ENCODE results near the gene ELL3. TPM values are rescaled to one million over a fixed set of nuclear protein-coding genes. Genes with fewer than 3 reads are reported as not detected.

The ELL3 gene
- total and polyA plus RNA-seq, 10 of the 15 experiments (the other 5 are each of a cell fraction or from before 2014, with no cell fraction given) = 12.9 to 30.3 (median 20.2) TPM

GRCh38 chr15:43723151-43723550 lies 53.6 kb downstream of the ELL3 start:
- in situ Hi-C loops (cut with MboI) = no loop called here
- intact Hi-C loops (cut with micrococcal nuclease; ENCODE audit: unreplicated experiment) = no loop called here
- ChIA-PET RAD21 (ENCODE audit: unreplicated experiment) (interaction anchor here (0.6 kb wide), 1 partner anchor 270 kb away, joined by 6 read pairs; no protein-coding TSS in a partner anchor), POLR2A (interaction anchor here (0.6 kb wide), 1 partner anchor 170 kb away, joined by 3 read pairs; no protein-coding TSS in a partner anchor), CTCF (interaction anchor here (0.8 to 1.4 kb wide), 2 partner anchors 9 to 12 kb away, joined by 3 to 5 read pairs; no protein-coding TSS in a partner anchor), SMC1A (ENCODE audit: uncharacterized antibody, unreplicated experiment) (interaction anchor here (0.8 to 0.9 kb wide), 2 partner anchors 21 to 30 kb away, joined by 3 read pairs; no protein-coding TSS in a partner anchor)
- FAIRE-seq (no peak), DNase-seq (ENCODE audit: low read depth, low spot score) (no peak), ATAC-seq (no peak)
- no peak overlapping the region for H3K4me2 ChIP-seq (ENCODE audit: control insufficient read depth, insufficient read depth)
- H3K79me2 ChIP-seq (ENCODE audit: control insufficient read depth, insufficient read depth, low read length) = no peaks in the 10 kb centered on the region
- no peaks in the 10 kb centered on the region for H3K27me3 ChIP-seq (replicated peaks in 1 of 2; ENCODE audit: control insufficient read depth in 2 of 2, insufficient read depth in 2 of 2, low read length in 1 of 2)
- no peak overlapping the region for H3K4me3 ChIP-seq
- no peak overlapping the region for H2AFZ ChIP-seq (ENCODE audit: control insufficient read depth, low read depth, low read length)
- TF ChIP-seq CBFB (IDR thresholded peaks at IDR 0.05; ENCODE audit: low read depth) (no peak), NR2F1 (conservative IDR thresholded peaks at IDR 0.05) (no peak), PRDM15 (CRISPR knock-in tag; IDR thresholded peaks at IDR 0.05) (no peak)
- 45% methylated on average over 4 of the region's 4 CpGs for WGBS (ENCODE audit: insufficient coverage, insufficient replicate concordance, low lambda C conversion rate, missing lambda C conversion rate)
- H3K27ac ChIP-seq (ENCODE audit: control insufficient read depth, insufficient read depth) = no peak overlapping the region
- no peaks in the 10 kb centered on the region for H4K20me1 ChIP-seq (ENCODE audit: control insufficient read depth, insufficient read depth)
- no peaks in the 10 kb centered on the region for H3K36me3 ChIP-seq (ENCODE audit: control insufficient read depth in 2 of 2, insufficient read depth in 2 of 2, low read length in 1 of 2)
- no peaks in the 10 kb centered on the region for H3K9me3 ChIP-seq (replicated peaks; ENCODE audit: control insufficient read depth, insufficient read depth, low read length)
- no peak overlapping the region for H3K9ac ChIP-seq (ENCODE audit: control insufficient read depth, insufficient read depth, low read length)
- BruUV-seq (replicated peaks) = no TSS peak
- no peaks in the 10 kb centered on the region for H3K4me1 ChIP-seq (ENCODE audit: control insufficient read depth, insufficient read depth, low read length)

MicroRNAs within 50 kb of the gene (microRNA counts, 767-probe panel; counts per million panel counts)
- 977 counts per million, percentile 26 among the panel's probes with 10 or more counts for microRNA hsa-miR-1282

Small RNA genes within 50 kb of the gene (microRNA-seq; reads per million reads assigned to microRNA genes)
- gene MIR1282 = not detected

Small RNA genes within 50 kb of the gene (small RNA-seq; reads per million reads assigned to genes)
- not detected for gene MIR1282
- gene RNU6-354P = not detected

Other genes starting within 250 kb of the ELL3 start
Only the 7 nearest of the 11 such genes appear.
- not detected in 2 replicates for gene CKMT1A, start 83.1 kb downstream of the ELL3 start, total RNA-seq (2014; rRNA removed)
- gene CKMT1A, start 83.1 kb downstream of the ELL3 start, total RNA-seq (2014; rRNA removed; fragmentation: Illumina TruSeq; extraction: Trizol) = not detected in 2 replicates
- gene CKMT1A, start 83.1 kb downstream of the ELL3 start, total RNA-seq (2021) = 0.13 TPM in 1 of 2 replicates, not detected in the other
- not detected in 2 replicates for gene CKMT1A, start 83.1 kb downstream of the ELL3 start, polyA plus RNA-seq (2011; rRNA removed)
- gene CKMT1A, start 83.1 kb downstream of the ELL3 start, polyA plus RNA-seq (2014; fragmentation: Illumina TruSeq; extraction: Trizol) = not detected in 2 replicates
- gene CKMT1A, start 83.1 kb downstream of the ELL3 start, polyA plus RNA-seq (2014; fragmentation: Nextera tagmentation; extraction: Ambion mirVana) = under 1 TPM in 1 of 2 experiments, not detected in 1; 0.05 TPM
- not detected in 2 replicates for gene CKMT1A, start 83.1 kb downstream of the ELL3 start, polyA plus RNA-seq (2014; rRNA removed)
- not detected for gene CKMT1A, start 83.1 kb downstream of the ELL3 start, polyA plus RNA-seq (2016; fragmentation: Nextera tagmentation; extraction: Ambion mirVana)
- gene PDIA3, start 30.5 kb downstream of the ELL3 start, total RNA-seq (2014; rRNA removed) = 71.4 and 81.4 TPM in 2 replicates
- 225 and 236 TPM in 2 replicates for gene PDIA3, start 30.5 kb downstream of the ELL3 start, total RNA-seq (2014; rRNA removed; fragmentation: Illumina TruSeq; extraction: Trizol)
- gene PDIA3, start 30.5 kb downstream of the ELL3 start, total RNA-seq (2021) = 330 and 340 TPM in 2 replicates
- 126 and 149 TPM in 2 replicates for gene PDIA3, start 30.5 kb downstream of the ELL3 start, polyA plus RNA-seq (2011; rRNA removed)
- 367 and 458 TPM in 2 replicates for gene PDIA3, start 30.5 kb downstream of the ELL3 start, polyA plus RNA-seq (2014; fragmentation: Illumina TruSeq; extraction: Trizol)
- gene PDIA3, start 30.5 kb downstream of the ELL3 start, polyA plus RNA-seq (2014; fragmentation: Nextera tagmentation; extraction: Ambion mirVana) = 10 to 100 TPM; 18.2 to 47.8 TPM
- 116 and 118 TPM in 2 replicates for gene PDIA3, start 30.5 kb downstream of the ELL3 start, polyA plus RNA-seq (2014; rRNA removed)
- gene PDIA3, start 30.5 kb downstream of the ELL3 start, polyA plus RNA-seq (2016; fragmentation: Nextera tagmentation; extraction: Ambion mirVana) = 100 to 1,000 TPM; 709 to 716 TPM
- 464 and 511 TPM in 2 replicates for gene SERF2, start 15.4 kb upstream of the ELL3 start, total RNA-seq (2014; rRNA removed)
- 502 and 521 TPM in 2 replicates for gene SERF2, start 15.4 kb upstream of the ELL3 start, total RNA-seq (2014; rRNA removed; fragmentation: Illumina TruSeq; extraction: Trizol)
- 905 and 909 TPM in 2 replicates for gene SERF2, start 15.4 kb upstream of the ELL3 start, total RNA-seq (2021)
- gene SERF2, start 15.4 kb upstream of the ELL3 start, polyA plus RNA-seq (2011; rRNA removed) = 480 and 731 TPM in 2 replicates
- gene SERF2, start 15.4 kb upstream of the ELL3 start, polyA plus RNA-seq (2014; fragmentation: Illumina TruSeq; extraction: Trizol) = 347 and 1,122 TPM in 2 replicates
- 1,000 to 10,000 TPM; 4,056 to 4,159 TPM for gene SERF2, start 15.4 kb upstream of the ELL3 start, polyA plus RNA-seq (2014; fragmentation: Nextera tagmentation; extraction: Ambion mirVana)
- 824 and 883 TPM in 2 replicates for gene SERF2, start 15.4 kb upstream of the ELL3 start, polyA plus RNA-seq (2014; rRNA removed)
- gene SERF2, start 15.4 kb upstream of the ELL3 start, polyA plus RNA-seq (2016; fragmentation: Nextera tagmentation; extraction: Ambion mirVana) = 1,000 to 10,000 TPM; 1,845 to 1,938 TPM
- 0.06 and 0.11 TPM in 2 replicates for gene SERINC4, start 23.3 kb upstream of the ELL3 start, total RNA-seq (2014; rRNA removed)
- 0.18 and 0.31 TPM in 2 replicates for gene SERINC4, start 23.3 kb upstream of the ELL3 start, total RNA-seq (2014; rRNA removed; fragmentation: Illumina TruSeq; extraction: Trizol)
- 0.13 and 0.15 TPM in 2 replicates for gene SERINC4, start 23.3 kb upstream of the ELL3 start, total RNA-seq (2021)
- gene SERINC4, start 23.3 kb upstream of the ELL3 start, polyA plus RNA-seq (2011; rRNA removed) = 0.78 and 0.96 TPM in 2 replicates
- gene SERINC4, start 23.3 kb upstream of the ELL3 start, polyA plus RNA-seq (2014; fragmentation: Illumina TruSeq; extraction: Trizol) = 0.26 and 1.1 TPM in 2 replicates
- gene SERINC4, start 23.3 kb upstream of the ELL3 start, polyA plus RNA-seq (2014; fragmentation: Nextera tagmentation; extraction: Ambion mirVana) = under 1 TPM; 0.16 to 0.26 TPM
- gene SERINC4, start 23.3 kb upstream of the ELL3 start, polyA plus RNA-seq (2014; rRNA removed) = 0.06 and 0.26 TPM in 2 replicates
- gene SERINC4, start 23.3 kb upstream of the ELL3 start, polyA plus RNA-seq (2016; fragmentation: Nextera tagmentation; extraction: Ambion mirVana) = under 1 TPM in 1 of 2 experiments, not detected in 1; 0.21 TPM
- gene HYPK, start 23.6 kb upstream of the ELL3 start, total RNA-seq (2014; rRNA removed) = 11.9 and 13.6 TPM in 2 replicates
- gene HYPK, start 23.6 kb upstream of the ELL3 start, total RNA-seq (2014; rRNA removed; fragmentation: Illumina TruSeq; extraction: Trizol) = 8.0 and 9.7 TPM in 2 replicates
- 16.4 and 17.2 TPM in 2 replicates for gene HYPK, start 23.6 kb upstream of the ELL3 start, total RNA-seq (2021)
- 16.2 and 17.9 TPM in 2 replicates for gene HYPK, start 23.6 kb upstream of the ELL3 start, polyA plus RNA-seq (2011; rRNA removed)
- 12.6 and 28.2 TPM in 2 replicates for gene HYPK, start 23.6 kb upstream of the ELL3 start, polyA plus RNA-seq (2014; fragmentation: Illumina TruSeq; extraction: Trizol)
- 10 to 100 TPM in 1 of 2 experiments, 1 to 10 TPM in 1; 8.6 to 11.0 TPM for gene HYPK, start 23.6 kb upstream of the ELL3 start, polyA plus RNA-seq (2014; fragmentation: Nextera tagmentation; extraction: Ambion mirVana)
- gene HYPK, start 23.6 kb upstream of the ELL3 start, polyA plus RNA-seq (2014; rRNA removed) = 20.3 and 23.3 TPM in 2 replicates
- gene HYPK, start 23.6 kb upstream of the ELL3 start, polyA plus RNA-seq (2016; fragmentation: Nextera tagmentation; extraction: Ambion mirVana) = 10 to 100 TPM; 35.2 to 38.4 TPM
- 24.5 and 33.1 TPM in 2 replicates for gene MFAP1, start 47.7 kb upstream of the ELL3 start, total RNA-seq (2014; rRNA removed)
- gene MFAP1, start 47.7 kb upstream of the ELL3 start, total RNA-seq (2014; rRNA removed; fragmentation: Illumina TruSeq; extraction: Trizol) = 61.5 and 66.1 TPM in 2 replicates
- gene MFAP1, start 47.7 kb upstream of the ELL3 start, total RNA-seq (2021) = 35.8 and 37.0 TPM in 2 replicates
- 43.1 and 57.9 TPM in 2 replicates for gene MFAP1, start 47.7 kb upstream of the ELL3 start, polyA plus RNA-seq (2011; rRNA removed)
- 67.3 and 72.4 TPM in 2 replicates for gene MFAP1, start 47.7 kb upstream of the ELL3 start, polyA plus RNA-seq (2014; fragmentation: Illumina TruSeq; extraction: Trizol)
- 10 to 100 TPM; 34.9 to 51.6 TPM for gene MFAP1, start 47.7 kb upstream of the ELL3 start, polyA plus RNA-seq (2014; fragmentation: Nextera tagmentation; extraction: Ambion mirVana)
- gene MFAP1, start 47.7 kb upstream of the ELL3 start, polyA plus RNA-seq (2014; rRNA removed) = 23.9 and 33.0 TPM in 2 replicates
- 10 to 100 TPM; 54.8 to 58.6 TPM for gene MFAP1, start 47.7 kb upstream of the ELL3 start, polyA plus RNA-seq (2016; fragmentation: Nextera tagmentation; extraction: Ambion mirVana)
- gene WDR76, start 50.0 kb upstream of the ELL3 start, total RNA-seq (2014; rRNA removed) = 41.9 and 49.5 TPM in 2 replicates
- 59.7 and 63.2 TPM in 2 replicates for gene WDR76, start 50.0 kb upstream of the ELL3 start, total RNA-seq (2014; rRNA removed; fragmentation: Illumina TruSeq; extraction: Trizol)
- gene WDR76, start 50.0 kb upstream of the ELL3 start, total RNA-seq (2021) = 43.0 and 46.7 TPM in 2 replicates
- 30.3 and 39.2 TPM in 2 replicates for gene WDR76, start 50.0 kb upstream of the ELL3 start, polyA plus RNA-seq (2011; rRNA removed)
- gene WDR76, start 50.0 kb upstream of the ELL3 start, polyA plus RNA-seq (2014; fragmentation: Illumina TruSeq; extraction: Trizol) = 58.3 and 74.3 TPM in 2 replicates
- 10 to 100 TPM in 1 of 2 experiments, 1 to 10 TPM in 1; 8.0 to 20.9 TPM for gene WDR76, start 50.0 kb upstream of the ELL3 start, polyA plus RNA-seq (2014; fragmentation: Nextera tagmentation; extraction: Ambion mirVana)
- gene WDR76, start 50.0 kb upstream of the ELL3 start, polyA plus RNA-seq (2014; rRNA removed) = 28.3 and 38.8 TPM in 2 replicates
- gene WDR76, start 50.0 kb upstream of the ELL3 start, polyA plus RNA-seq (2016; fragmentation: Nextera tagmentation; extraction: Ambion mirVana) = 10 to 100 TPM; 22.0 to 27.4 TPM

Data from GM12878 (cell line).